Activated gamma-delta T cell treated with Interleukin-2 at 50 U/mL for 16 hours (primary cell): Measurements from ENCODE around the gene KLHL29.

Experiments used
- DNase-seq: peaks from one replicate; pipeline ENCODE4 v3.0.0-alpha.2; 2020

KLHL29 gene

GRCh38 chr2:23536326-23536725 is 151.3 kb downstream of the KLHL29 start:
- no peak for DNase-seq

DNA sequence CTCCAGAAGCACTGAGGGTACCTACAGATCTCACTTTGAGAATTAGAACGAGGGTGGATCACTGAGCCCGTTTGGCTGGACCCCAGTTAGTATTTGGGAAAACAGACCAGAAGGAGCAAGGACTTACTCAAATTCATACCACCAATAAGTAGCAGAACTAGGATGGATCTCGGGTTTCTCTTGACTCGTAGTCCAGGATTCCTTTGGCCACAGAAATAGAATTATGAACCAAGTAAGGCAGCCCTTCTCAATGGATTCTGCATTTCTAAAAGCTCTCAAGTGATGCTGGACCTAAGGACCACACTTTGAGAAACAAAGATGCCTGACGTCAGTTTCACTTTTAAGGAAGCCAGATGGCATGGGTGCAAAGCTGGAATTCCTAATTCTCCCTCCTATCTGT is 153.0 kb downstream of the KLHL29 start:
- DNase-seq = no peak

DNA sequence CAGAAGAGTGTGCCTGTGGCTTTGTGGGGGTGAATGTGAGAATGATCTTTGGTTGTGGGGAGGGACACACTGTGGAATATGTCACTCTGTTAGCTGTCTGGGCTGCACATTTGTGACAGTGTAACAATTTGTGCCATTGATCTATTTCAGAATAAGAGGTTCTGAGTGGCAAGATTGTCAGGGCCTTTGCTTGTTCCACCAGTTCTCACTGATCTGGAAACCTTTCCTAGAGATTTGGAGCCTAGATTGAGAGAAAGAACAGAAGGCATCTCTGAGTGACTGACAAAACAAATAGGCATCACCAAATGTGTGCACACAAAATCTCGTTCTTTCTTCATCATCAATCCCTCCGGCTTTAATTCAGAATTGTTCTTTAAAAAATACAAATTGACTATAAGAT is 153.6 kb downstream of the KLHL29 start:
- no peak for DNase-seq

GRCh38 chr2:23540804-23541360 is 155.9 kb downstream of the KLHL29 start:
- DNase-seq = no peak

DNA sequence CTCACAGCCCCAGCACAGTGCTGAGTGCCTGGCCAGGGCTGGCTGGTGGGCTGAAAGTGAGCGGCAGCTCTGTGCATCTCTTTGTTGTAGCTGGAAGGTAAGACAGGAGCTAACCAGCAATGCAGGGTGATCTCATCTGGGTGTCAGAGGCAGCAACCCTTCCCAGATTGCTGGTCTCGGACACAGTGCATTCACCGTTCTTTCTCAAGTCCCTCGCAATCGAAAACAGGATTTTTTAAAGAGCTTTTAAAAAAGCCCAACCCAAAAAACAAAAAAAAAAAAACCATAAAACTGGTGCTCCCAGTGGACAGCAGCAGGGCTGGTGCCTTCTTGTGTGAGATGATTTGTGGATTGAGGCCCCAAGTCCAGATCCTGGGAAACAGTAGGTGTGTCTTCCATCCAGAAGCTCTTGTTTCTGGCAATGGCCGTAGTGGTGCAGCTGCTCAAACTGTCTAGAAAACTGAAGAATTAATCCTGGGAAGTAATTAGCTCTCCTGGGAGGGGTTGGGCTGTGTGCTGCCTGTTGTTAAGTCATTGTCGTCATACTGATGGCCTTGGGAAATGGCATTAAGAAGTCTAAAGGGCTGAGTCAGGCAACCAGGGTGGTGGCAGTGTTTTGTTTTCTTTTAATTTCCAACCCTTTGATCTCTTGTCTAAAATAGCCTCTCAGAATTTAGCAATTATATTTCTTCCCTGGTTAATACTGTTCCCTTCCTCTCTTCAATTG is 156.7 kb downstream of the KLHL29 start:
- DNase-seq = no peak

- no peak for DNase-seq
Observed at GRCh38 chr2:23542230-23542789, 157.3 kb downstream of the KLHL29 start.

- DNase-seq = no peak
Observed at GRCh38 chr2:23543302-23543701, 158.3 kb downstream of the KLHL29 start.

DNA sequence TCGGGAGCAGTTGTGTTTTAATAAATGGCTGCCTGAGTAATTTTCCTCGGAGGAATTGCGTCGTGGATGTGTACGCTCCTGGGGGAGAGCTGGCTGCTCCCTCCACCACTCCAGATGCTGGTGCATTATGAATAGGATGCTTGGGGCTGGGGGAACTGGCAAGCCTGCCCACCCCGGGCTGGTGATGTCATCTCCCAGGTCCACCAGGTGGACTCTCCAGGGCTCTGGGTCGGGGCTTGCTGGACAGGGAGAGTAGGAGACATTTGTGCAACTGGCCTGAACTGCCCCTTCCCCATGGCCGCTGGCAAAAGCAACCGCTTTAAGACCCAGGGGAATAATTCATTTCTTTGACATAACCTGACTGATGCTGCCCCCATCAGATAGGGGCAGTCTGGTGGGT is 158.7 kb downstream of the KLHL29 start:
- DNase-seq = no peak

- DNase-seq = no peak
Observed at GRCh38 chr2:23544589-23545295, 159.8 kb downstream of the KLHL29 start.

DNA sequence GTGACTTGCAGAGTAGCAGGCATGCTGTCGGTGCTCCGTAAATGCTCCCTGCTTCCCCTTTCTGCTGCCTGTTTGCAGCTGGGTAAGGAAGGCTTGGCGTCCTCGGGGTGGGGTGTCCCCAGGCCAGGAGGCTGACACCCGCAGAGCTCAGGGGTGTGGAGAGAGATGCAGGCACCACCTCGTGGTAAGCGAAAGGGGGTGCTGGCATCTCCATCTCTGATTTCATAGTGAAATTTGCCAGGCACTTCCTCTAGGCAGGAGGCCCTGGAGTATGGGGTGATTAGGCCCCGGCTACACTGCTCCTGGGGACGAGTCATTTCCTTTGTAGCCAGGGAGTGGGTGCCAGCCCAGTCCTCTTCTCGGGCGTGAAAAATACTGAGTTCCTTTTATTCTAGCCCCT is 160.4 kb downstream of the KLHL29 start:
- no peak for DNase-seq

- no peak for DNase-seq
Observed at GRCh38 chr2:23545811-23546210, 160.8 kb downstream of the KLHL29 start.

GRCh38 chr2:23546913-23547312 is 161.9 kb downstream of the KLHL29 start:
- no peak for DNase-seq

GRCh38 chr2:23547725-23548124 is 162.7 kb downstream of the KLHL29 start:
- DNase-seq = no peak

DNA sequence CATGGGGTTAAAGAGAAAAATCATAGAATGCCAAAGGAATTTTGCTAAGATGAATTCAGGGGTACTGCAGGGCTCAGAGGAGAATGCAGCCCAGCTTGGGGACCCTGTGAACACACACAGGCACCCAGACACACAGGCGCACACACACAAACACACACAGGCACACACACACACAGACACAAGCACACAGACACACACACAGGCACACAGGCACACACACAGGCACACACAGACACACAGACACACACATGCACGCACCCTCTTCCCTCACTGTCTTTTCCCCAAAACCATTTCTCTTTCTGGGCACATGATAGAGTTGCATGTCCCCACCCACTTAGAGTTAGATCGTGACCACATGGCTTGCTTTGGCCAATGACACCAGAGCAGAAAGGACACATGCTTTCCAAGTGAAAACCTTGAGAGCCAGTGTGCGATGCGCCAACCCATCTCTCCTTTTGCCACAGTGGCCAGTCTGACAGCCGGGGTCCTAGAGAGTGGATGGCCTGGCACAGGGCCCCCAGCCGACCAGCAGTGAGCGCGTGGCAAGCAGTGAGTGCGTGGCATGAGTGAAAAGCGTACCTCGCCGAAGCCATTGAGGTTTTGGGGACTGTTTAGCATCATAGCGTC is 163.3 kb downstream of the KLHL29 start:
- no peak for DNase-seq

DNA sequence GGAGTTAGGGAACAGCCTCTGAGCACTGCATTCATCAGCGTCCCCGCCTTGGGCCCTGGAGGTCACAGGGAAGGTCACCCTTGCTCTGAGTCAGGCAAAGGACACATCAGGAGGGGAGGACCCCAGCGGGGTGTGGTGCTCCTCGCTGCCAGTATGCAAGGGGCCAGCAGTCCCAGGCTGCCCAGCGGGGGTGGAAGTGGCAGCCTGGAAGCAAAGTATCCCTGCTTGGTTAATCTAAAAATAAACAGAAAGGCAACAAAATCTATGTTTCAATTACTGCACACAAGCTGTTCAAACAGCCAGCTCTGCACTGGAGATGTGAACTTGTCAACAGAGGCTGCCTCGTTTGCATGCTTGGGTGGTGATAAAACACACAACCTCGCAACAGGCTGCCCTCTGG is 164.1 kb downstream of the KLHL29 start:
- DNase-seq = no peak

GRCh38 chr2:23549821-23550530 is 165.0 kb downstream of the KLHL29 start:
- no peak for DNase-seq

- DNase-seq = no peak
Observed at GRCh38 chr2:23550553-23550952, 165.6 kb downstream of the KLHL29 start.

- DNase-seq = no peak
Observed at GRCh38 chr2:23551875-23552274, 166.9 kb downstream of the KLHL29 start.

DNA sequence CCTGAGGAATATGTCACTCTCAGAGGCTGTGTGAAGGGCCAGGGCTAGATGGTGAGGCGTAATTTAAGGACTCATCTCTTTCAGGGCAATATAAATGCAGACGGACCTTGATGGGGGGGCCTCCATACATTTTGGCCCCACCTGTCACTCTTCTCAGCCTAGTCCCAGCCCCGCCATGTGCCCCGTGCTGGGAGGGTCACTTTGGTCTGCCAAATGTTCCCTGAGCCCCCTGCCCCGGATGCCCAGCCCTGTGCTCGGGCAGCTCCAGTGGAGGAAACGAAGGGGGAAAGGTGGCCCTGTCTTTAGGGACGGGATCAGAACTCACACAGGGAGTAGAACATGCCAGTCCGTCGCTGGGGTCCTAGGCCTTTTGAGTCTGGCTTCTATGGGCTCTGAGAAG is 168.6 kb downstream of the KLHL29 start:
- DNase-seq = no peak

- no peak for DNase-seq
Observed at GRCh38 chr2:23554054-23554697, 169.2 kb downstream of the KLHL29 start.

DNA sequence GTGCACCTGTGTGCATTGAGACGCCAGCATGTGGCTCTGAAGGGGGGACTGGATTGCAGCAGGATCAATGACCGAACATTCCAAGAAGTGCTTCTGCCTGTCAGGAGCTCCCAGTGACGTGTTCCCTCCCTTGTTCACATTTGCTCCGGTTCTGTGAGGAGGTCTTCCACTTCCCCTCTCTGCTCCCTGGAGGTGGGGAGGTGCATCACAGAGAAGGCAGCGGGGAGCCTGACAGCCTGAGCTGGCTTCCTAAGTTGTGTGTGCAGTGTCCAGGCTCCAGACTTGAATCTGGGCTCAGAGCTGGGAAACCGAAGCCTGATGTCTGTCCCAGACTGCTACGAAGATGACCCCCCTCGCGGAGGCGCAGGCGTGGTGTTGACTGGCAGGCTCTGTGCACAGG is 171.0 kb downstream of the KLHL29 start:
- DNase-seq = no peak

GRCh38 chr2:23556929-23557328 is 171.9 kb downstream of the KLHL29 start:
- no peak for DNase-seq
